HepG2 (cell line): ENCODE data around the gene PCNT.

Source experiments
- ADNP ChIP-seq: sonication (generic); formaldehyde crosslinking; IDR thresholded peaks from 2 replicates; pipeline ENCODE4 v1.4.0; 2020; ENCODE audit warnings: missing genetic modification reagents
- ELF4 ChIP-seq: sonication (generic); formaldehyde crosslinking; IDR thresholded peaks from 2 replicates; pipeline ENCODE4 v1.5.0; 2020; ENCODE audit warnings: missing genetic modification reagents, mild to moderate bottlenecking, moderate library complexity, borderline replicate concordance
- HNRNPLL ChIP-seq: fragments of 200-400 bp; formaldehyde crosslinking; IDR thresholded peaks from 2 replicates; pipeline ENCODE4 v1.6.1; 2017; ENCODE audit warnings: mild to moderate bottlenecking, low read depth, low read length; ENCODE audit not compliant: poor library complexity, severe bottlenecking
- NONO ChIP-seq, 2 experiments: fragments of 450-650 bp in 1 of 2; sonication (generic) in 1 of 2; formaldehyde crosslinking in 1 of 2; IDR thresholded peaks in 1 of 2; conservative IDR thresholded peaks in 1 of 2; 2 replicates each; pipeline versions ENCODE4 v1.6.1 to v1.8.0; 2017 to 2022; ENCODE audit warnings: mild to moderate bottlenecking in 1 of 2, missing genetic modification reagents in 1 of 2, moderate library complexity in 1 of 2
- ZSCAN30 ChIP-seq: sonication (generic); formaldehyde crosslinking; IDR thresholded peaks from 2 replicates; pipeline ENCODE4 v1.5.0; 2020; ENCODE audit warnings: mild to moderate bottlenecking, missing genetic modification reagents
- TF ChIP-seq, protein P1 (sequence below): sonication (generic); formaldehyde crosslinking; IDR thresholded peaks from 2 replicates; pipeline ENCODE4 v1.4.0; 2020; ENCODE audit warnings: missing genetic modification reagents, borderline replicate concordance
- TF ChIP-seq, protein P2 (sequence below): sonication (generic); formaldehyde crosslinking; IDR thresholded peaks from 2 replicates; pipeline ENCODE4 v1.8.0; 2022; ENCODE audit warnings: mild to moderate bottlenecking, missing genetic modification reagents; ENCODE audit not compliant: insufficient replicate concordance
- TF ChIP-seq, protein P3 (sequence below): sonication (generic); formaldehyde crosslinking; IDR thresholded peaks from 2 replicates; pipeline ENCODE4 v1.4.0; 2020; ENCODE audit warnings: missing genetic modification reagents, borderline replicate concordance
- TF ChIP-seq, protein P4 (sequence below): IDR thresholded peaks from 2 replicates; pipeline ENCODE4 v1.6.1; 2016; ENCODE audit warnings: low read depth, control low read depth
- TF ChIP-seq, protein P5 (sequence below): sonication (generic); formaldehyde crosslinking; IDR thresholded peaks from 2 replicates; pipeline ENCODE4 v1.4.0; 2020; ENCODE audit warnings: missing genetic modification reagents, low read depth, mild to moderate bottlenecking, borderline replicate concordance
- TF ChIP-seq, protein P6 (sequence below): sonication (generic); formaldehyde crosslinking; IDR thresholded peaks from one replicate; pipeline ENCODE4 v1.5.1; 2020; ENCODE audit warnings: mild to moderate bottlenecking, missing genetic modification reagents; ENCODE audit errors: not compliant biosample characterization

DNA sequence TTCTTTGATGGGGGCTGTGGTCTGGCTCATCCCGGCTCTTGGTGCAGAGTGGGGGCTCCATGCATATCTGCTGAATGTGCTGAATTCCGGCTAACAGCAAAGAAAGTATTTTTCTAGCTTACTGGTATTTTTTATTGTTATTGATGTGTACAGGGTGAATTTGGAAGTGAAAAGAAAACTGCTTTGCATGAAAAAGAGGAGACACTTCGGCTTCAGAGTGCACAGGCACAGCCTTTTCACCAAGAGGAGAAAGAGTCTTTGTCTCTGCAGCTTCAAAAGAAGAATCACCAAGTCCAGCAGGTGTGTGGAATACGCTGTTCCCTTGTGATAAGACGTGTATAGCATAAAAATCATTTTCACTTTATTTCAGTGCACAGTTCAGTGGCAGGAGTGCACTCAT lies 57.6 kb downstream of the PCNT start:
- TF ChIP-seq, protein P1, sequence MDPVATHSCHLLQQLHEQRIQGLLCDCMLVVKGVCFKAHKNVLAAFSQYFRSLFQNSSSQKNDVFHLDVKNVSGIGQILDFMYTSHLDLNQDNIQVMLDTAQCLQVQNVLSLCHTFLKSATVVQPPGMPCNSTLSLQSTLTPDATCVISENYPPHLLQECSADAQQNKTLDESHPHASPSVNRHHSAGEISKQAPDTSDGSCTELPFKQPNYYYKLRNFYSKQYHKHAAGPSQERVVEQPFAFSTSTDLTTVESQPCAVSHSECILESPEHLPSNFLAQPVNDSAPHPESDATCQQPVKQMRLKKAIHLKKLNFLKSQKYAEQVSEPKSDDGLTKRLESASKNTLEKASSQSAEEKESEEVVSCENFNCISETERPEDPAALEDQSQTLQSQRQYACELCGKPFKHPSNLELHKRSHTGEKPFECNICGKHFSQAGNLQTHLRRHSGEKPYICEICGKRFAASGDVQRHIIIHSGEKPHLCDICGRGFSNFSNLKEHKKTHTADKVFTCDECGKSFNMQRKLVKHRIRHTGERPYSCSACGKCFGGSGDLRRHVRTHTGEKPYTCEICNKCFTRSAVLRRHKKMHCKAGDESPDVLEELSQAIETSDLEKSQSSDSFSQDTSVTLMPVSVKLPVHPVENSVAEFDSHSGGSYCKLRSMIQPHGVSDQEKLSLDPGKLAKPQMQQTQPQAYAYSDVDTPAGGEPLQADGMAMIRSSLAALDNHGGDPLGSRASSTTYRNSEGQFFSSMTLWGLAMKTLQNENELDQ (CRISPR knock-in tag): no peak
- no peak for TF ChIP-seq ZSCAN30
- TF ChIP-seq ELF4 (CRISPR knock-in tag): no peak
- TF ChIP-seq, protein P2, sequence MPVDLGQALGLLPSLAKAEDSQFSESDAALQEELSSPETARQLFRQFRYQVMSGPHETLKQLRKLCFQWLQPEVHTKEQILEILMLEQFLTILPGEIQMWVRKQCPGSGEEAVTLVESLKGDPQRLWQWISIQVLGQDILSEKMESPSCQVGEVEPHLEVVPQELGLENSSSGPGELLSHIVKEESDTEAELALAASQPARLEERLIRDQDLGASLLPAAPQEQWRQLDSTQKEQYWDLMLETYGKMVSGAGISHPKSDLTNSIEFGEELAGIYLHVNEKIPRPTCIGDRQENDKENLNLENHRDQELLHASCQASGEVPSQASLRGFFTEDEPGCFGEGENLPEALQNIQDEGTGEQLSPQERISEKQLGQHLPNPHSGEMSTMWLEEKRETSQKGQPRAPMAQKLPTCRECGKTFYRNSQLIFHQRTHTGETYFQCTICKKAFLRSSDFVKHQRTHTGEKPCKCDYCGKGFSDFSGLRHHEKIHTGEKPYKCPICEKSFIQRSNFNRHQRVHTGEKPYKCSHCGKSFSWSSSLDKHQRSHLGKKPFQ (CRISPR knock-in tag): no peak
- no peak for TF ChIP-seq HNRNPLL
- TF ChIP-seq, protein P3, sequence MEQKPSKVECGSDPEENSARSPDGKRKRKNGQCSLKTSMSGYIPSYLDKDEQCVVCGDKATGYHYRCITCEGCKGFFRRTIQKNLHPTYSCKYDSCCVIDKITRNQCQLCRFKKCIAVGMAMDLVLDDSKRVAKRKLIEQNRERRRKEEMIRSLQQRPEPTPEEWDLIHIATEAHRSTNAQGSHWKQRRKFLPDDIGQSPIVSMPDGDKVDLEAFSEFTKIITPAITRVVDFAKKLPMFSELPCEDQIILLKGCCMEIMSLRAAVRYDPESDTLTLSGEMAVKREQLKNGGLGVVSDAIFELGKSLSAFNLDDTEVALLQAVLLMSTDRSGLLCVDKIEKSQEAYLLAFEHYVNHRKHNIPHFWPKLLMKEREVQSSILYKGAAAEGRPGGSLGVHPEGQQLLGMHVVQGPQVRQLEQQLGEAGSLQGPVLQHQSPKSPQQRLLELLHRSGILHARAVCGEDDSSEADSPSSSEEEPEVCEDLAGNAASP: no peak
- TF ChIP-seq NONO (IDR thresholded peaks at IDR 0.05): no peak
- TF ChIP-seq NONO (CRISPR knock-in tag; conservative IDR thresholded peaks at IDR 0.05): no peak
- TF ChIP-seq, protein P4, sequence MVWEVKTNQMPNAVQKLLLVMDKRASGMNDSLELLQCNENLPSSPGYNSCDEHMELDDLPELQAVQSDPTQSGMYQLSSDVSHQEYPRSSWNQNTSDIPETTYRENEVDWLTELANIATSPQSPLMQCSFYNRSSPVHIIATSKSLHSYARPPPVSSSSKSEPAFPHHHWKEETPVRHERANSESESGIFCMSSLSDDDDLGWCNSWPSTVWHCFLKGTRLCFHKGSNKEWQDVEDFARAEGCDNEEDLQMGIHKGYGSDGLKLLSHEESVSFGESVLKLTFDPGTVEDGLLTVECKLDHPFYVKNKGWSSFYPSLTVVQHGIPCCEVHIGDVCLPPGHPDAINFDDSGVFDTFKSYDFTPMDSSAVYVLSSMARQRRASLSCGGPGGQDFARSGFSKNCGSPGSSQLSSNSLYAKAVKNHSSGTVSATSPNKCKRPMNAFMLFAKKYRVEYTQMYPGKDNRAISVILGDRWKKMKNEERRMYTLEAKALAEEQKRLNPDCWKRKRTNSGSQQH (CRISPR knock-in tag): no peak
- TF ChIP-seq, protein P5, sequence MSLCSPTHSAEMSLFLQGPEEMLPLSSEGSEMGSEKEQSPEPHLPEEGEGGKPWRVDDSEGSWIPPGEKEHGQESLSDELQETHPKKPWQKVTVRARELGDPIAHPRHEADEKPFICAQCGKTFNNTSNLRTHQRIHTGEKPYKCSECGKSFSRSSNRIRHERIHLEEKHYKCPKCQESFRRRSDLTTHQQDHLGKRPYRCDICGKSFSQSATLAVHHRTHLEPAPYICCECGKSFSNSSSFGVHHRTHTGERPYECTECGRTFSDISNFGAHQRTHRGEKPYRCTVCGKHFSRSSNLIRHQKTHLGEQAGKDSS: no peak
- no peak for TF ChIP-seq ADNP (CRISPR knock-in tag)
- TF ChIP-seq, protein P6, sequence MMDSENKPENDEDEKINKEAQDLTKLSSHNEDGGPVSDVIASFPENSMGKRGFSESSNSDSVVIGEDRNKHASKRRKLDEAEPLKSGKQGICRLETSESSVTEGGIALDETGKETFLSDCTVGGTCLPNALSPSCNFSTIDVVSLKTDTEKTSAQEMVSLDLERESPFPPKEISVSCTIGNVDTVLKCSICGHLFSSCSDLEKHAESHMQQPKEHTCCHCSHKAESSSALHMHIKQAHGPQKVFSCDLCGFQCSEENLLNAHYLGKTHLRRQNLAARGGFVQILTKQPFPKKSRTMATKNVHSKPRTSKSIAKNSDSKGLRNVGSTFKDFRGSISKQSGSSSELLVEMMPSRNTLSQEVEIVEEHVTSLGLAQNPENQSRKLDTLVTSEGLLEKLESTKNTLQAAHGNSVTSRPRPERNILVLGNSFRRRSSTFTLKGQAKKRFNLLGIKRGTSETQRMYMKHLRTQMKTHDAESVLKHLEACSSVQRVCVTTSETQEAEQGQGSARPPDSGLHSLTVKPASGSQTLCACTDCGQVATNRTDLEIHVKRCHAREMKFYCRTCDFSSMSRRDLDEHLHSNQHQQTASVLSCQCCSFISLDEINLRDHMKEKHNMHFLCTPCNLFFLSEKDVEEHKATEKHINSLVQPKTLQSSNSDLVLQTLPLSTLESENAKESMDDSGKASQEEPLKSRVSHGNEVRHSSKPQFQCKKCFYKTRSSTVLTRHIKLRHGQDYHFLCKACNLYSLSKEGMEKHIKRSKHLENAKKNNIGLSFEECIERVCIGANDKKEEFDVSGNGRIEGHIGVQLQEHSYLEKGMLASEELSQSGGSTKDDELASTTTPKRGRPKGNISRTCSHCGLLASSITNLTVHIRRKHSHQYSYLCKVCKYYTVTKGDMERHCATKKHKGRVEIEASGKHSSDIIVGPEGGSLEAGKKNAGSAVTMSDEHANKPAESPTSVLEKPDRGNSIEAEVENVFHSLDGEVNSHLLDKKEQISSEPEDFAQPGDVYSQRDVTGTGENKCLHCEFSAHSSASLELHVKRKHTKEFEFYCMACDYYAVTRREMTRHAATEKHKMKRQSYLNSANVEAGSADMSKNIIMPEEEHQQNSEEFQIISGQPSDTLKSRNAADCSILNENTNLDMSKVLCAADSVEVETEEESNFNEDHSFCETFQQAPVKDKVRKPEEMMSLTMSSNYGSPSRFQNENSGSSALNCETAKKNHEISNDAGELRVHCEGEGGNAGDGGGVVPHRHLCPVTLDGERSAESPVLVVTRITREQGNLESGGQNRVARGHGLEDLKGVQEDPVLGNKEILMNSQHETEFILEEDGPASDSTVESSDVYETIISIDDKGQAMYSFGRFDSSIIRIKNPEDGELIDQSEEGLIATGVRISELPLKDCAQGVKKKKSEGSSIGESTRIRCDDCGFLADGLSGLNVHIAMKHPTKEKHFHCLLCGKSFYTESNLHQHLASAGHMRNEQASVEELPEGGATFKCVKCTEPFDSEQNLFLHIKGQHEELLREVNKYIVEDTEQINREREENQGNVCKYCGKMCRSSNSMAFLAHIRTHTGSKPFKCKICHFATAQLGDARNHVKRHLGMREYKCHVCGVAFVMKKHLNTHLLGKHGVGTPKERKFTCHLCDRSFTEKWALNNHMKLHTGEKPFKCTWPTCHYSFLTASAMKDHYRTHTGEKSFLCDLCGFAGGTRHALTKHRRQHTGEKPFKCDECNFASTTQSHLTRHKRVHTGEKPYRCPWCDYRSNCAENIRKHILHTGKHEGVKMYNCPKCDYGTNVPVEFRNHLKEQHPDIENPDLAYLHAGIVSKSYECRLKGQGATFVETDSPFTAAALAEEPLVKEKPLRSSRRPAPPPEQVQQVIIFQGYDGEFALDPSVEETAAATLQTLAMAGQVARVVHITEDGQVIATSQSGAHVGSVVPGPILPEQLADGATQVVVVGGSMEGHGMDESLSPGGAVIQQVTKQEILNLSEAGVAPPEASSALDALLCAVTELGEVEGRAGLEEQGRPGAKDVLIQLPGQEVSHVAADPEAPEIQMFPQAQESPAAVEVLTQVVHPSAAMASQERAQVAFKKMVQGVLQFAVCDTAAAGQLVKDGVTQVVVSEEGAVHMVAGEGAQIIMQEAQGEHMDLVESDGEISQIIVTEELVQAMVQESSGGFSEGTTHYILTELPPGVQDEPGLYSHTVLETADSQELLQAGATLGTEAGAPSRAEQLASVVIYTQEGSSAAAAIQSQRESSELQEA (CRISPR knock-in tag): no peak
